ENCODE data around the gene DIP2C.

GRCh38 chr10:247480-247879 is 442.0 kb downstream of the DIP2C start:
- TF ChIP-seq EP300 (IDR thresholded peaks at IDR 0.05) (no peak), CTCF (IDR thresholded peaks at IDR 0.05) (no peak), POLR2A (IDR thresholded peaks at IDR 0.05) (no peak), POLR2AphosphoS5 (IDR thresholded peaks at IDR 0.05) (no peak)

All from stomach (tissue), 4 donors.